NOMO-1 (cell line): ENCODE data around the gene DRC3.
A peak's percentile ranks its signal among the peaks of the same experiment; 100 is the strongest.

Experiments
- DNase-seq, 2 experiments: peaks; one replicate each; lab custom pipeline; 2025; ENCODE audit not compliant: unreplicated experiment in 2 of 2; lab: John Stamatoyannopoulos, UW

Gene DRC3

GRCh38 chr17:17964710-17965109, 8.0 kb upstream of the DRC3 start:
- DNase-seq: no peak

- DNase-seq: no peak
Observed at GRCh38 chr17:17965152-17965721, 7.4 kb upstream of the DRC3 start.

GRCh38 chr17:17966399-17966798, 6.3 kb upstream of the DRC3 start:
- no peak for DNase-seq

GRCh38 chr17:17970699-17971430, 1.8 kb upstream of the DRC3 start:
- no peak for DNase-seq

GRCh38 chr17:17971431-17972125, 1.1 kb upstream of the DRC3 start:
- no peak for DNase-seq

DNA sequence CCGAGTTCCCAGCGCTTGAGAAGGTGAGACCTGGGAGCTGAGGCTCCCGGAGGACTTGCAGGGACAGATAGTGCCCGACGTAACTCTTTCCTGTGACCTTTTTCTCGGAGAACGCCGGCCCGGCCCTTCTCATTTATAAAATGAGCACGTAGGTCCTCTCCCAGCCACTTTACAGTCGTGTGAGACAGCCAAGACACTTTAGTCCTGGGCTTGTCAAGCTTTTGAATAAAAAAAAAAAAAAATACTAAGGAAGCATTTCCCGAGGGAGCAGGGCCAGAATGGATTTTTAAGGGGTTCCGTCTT, 241 bp downstream of the DRC3 start:
- DNase-seq: no peak

DNA sequence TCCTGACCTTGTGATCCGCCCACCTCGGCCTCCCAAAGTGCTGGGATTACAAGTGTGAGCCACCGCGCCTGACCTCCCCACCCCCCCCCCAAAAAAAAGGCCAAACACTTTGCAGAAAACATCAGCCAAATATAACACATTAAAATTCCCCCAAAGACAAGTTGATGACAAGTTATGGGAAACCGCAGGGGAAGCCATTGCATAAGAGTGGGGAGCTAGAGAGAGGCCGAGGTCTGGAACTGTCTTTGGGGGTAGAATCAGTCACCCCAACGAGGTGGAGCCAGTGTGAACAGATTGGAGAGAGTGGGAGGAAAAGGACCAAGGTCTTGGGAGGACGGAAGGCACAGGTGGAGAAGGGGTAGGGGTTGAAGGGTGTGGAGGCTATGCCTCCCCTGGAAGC, 2.8 kb downstream of the DRC3 start:
- DNase-seq: peak; percentile 66 to 78

GRCh38 chr17:17976931-17977570, 4.4 kb downstream of the DRC3 start:
- DNase-seq: no peak

DNA sequence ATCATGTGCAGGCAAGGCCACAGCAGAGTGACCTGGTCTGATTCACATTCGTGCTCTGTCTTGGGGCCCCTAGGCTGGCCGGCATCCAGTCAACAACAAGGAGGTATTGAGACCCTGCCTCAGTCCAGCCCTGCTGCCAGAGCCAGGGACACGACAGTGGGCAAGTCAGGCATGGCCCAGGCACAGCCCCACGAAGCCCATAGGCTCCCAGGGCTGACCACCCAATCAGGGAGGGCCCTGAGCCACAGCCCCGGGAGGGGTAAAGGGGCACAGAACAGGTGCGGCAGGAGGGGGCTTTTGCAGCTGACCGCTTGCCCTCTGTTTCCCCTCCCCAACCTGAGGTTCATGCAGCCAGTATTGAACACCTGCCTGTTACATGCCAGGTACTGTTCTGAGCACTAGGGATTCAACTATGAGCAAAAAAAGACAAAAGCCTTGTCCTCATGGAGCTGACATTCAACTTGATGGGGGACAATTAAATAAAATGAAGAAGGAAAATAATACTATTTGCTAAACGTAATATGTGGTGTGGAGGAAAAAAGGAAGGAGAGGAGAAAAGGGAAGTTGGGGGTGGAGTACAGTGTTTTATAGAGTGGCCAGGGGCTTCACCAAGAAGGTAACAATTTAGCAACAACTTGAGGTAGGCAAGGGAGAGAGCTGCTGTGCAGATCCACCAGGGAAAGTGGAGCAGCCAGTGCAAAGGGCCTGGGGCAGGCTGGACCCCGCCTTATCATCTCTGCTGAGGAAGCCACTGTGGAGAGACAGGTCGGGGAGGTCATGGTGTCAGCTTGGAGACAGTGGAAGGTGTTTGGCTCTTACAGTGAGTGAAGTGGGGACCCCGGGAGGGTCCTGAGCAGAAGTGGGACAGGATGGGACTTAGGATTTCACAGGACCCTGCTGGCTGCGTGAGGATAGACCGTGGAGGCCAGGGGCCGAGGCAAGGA, 6.1 kb downstream of the DRC3 start:
- peak; percentile 70 to 77 for DNase-seq

DNA sequence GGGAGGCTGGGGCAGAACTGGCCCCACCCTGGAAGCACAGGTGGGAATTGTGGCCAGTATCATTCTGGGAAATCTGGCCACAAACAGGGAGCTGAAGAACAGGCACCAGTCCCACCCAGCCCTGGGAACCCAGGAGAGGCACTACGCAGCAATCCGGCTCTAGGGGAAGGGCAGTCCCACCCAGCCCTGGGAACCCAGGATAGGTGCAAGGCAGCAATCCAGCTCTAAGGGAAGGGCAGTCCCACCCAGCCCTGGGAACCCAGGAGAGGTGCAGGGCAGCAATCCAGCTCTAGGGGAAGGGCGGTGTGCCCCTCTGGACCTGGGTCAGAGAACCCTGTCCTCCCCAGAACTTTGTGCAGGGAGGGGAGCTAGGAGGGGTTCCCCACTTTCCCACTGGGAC, 7.1 kb downstream of the DRC3 start:
- DNase-seq: no peak

DNA sequence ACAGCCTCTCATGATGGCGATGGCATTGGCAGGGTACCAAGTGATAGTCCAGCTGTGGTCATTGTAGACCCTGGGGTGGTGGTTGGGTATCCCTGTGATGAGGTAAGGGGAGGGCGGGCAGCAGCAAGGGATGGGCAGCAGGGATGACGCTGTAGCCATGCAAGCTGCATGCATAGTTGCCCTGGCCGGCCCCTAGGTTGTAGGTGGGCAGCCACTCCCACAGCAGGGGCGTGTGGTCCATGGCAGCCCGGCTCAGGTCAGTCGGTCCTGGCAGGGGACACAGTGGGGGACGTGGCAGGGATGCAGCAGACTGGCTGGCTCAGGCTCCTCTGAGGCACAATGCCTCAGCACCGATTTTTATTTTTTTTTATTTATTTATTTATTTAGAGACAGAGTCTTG, 8.7 kb downstream of the DRC3 start:
- DNase-seq: no peak

- DNase-seq: no peak
Observed at GRCh38 chr17:17982801-17983200, 10.1 kb downstream of the DRC3 start.

GRCh38 chr17:17983376-17983775, 10.7 kb downstream of the DRC3 start:
- no peak for DNase-seq

DNA sequence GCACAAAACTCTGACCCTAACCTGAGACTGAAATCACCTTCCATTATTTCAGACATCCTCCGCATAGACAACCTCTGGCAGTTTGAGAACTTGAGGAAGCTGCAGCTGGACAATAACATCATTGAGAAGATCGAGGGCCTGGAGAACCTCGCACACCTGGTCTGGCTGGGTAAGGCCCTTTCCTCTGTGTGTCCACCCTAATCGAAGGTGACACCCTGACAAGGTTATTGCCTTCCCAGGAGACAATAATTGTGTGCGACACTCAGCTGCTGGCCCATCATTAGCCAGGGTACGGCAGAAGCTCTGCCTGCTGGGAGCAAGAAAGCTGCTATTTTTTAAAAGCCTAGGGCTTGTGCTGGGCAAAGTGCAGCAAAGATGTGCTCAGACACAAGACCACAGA, 11.1 kb downstream of the DRC3 start:
- no peak for DNase-seq

- DNase-seq: no peak
Observed at GRCh38 chr17:17985153-17985552, 12.5 kb downstream of the DRC3 start.

GRCh38 chr17:17985555-17985954, 12.9 kb downstream of the DRC3 start:
- no peak for DNase-seq

GRCh38 chr17:17987187-17987896, 14.7 kb downstream of the DRC3 start:
- DNase-seq: no peak

DNA sequence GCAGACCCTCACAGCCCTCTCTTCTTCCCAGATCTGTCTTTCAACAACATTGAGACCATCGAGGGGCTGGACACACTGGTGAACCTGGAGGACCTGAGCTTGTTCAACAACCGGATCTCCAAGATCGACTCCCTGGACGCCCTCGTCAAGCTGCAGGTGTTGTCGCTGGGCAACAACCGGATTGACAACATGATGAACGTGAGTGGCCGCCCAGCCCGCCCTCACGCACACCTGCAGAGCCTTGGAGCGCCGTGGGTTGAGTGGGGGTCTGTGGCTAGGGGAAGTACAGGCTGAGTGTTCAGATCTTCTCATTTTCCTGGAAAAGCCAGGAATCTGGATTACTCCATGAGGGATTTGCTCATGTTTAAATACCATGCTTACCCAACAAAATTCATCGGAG, 15.2 kb downstream of the DRC3 start:
- no peak for DNase-seq

DNA sequence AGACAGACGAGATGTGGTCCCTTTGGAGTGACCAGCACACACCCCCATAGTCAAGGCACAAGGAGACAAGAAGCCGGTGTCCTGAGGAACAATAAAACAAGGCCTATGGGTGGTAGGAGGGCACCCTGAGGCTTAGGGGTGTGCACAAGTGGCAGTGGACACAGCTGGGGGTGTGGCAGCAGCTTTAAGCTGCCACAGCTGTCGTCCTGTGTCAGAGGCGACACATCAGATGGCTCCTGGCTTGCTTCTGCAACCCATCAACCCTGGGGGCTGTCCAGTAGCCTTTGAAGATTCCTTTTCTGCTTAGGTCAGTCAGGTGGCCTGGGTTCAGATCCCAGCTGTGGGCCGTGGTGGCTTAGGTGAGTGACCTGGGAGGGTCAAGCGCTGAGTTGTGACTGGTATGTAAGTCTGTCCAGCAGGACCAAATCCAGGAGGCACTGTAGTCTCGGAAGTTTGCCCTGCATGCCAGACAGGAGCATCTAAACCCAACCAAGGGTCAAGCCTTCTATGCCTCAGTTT, 15.8 kb downstream of the DRC3 start:
- DNase-seq: no peak

GRCh38 chr17:17989081-17989480, 16.4 kb downstream of the DRC3 start:
- DNase-seq: no peak
